CD14-positive monocyte (primary cell): ENCODE data around the gene PREX1. TPM values are rescaled to one million over a fixed set of nuclear protein-coding genes. Genes with fewer than 3 reads are reported as not detected.

Experiments used
- DNase-seq, 3 donors: peaks; one replicate each; pipeline ENCODE4 v3.0.0-alpha.2; 2011 to 2022
- H2AFZ ChIP-seq: 2 replicates; pipeline ENCODE4 v1.6.0; 2012; ENCODE audit warnings: mild to moderate bottlenecking, low read depth, low read length, inconsistent platforms; ENCODE audit not compliant: insufficient read depth, poor library complexity, severe bottlenecking
- H3K27ac ChIP-seq, 2 donors: 1 replicate in 1 of 2; 2 replicates in 1 of 2; pipeline ENCODE4 v1.5.1; 2012 to 2013; ENCODE audit warnings: low read length in 2 of 2, control low read depth in 1 of 2, inconsistent platforms in 1 of 2, low read depth in 1 of 2, mild to moderate bottlenecking in 1 of 2
- H3K27me3 ChIP-seq, 2 donors: one replicate each; pipeline versions ENCODE4 v1.6.0 to v1.6.1; 2011 to 2013; ENCODE audit warnings: low read length in 2 of 2; ENCODE audit not compliant: control insufficient read depth in 2 of 2, insufficient read depth in 2 of 2
- H3K36me3 ChIP-seq, 2 donors: replicated peaks in 1 of 2; 1 replicate in 1 of 2; 2 replicates in 1 of 2; pipeline versions ENCODE4 v1.5.1 to v1.6.1; 2012 to 2013; ENCODE audit warnings: low read length in 2 of 2, control low read depth in 1 of 2, inconsistent platforms in 1 of 2, mild to moderate bottlenecking in 1 of 2; ENCODE audit not compliant: insufficient read depth in 2 of 2, control insufficient read depth in 1 of 2
- H3K4me1 ChIP-seq, 2 donors: 1 replicate in 1 of 2; 2 replicates in 1 of 2; pipeline versions ENCODE4 v1.5.1 to v1.6.1; 2012 to 2013; ENCODE audit warnings: low read length in 2 of 2, control low read depth in 1 of 2, inconsistent platforms in 1 of 2, mild to moderate bottlenecking in 1 of 2, moderate library complexity in 1 of 2; ENCODE audit not compliant: insufficient read depth in 2 of 2, control insufficient read depth in 1 of 2
- H3K4me2 ChIP-seq: replicated peaks from 2 replicates; pipeline ENCODE3; 2012; ENCODE audit warnings: low read length, moderate library complexity, mild to moderate bottlenecking; ENCODE audit not compliant: poor library complexity, severe bottlenecking; ENCODE audit errors: extremely low read depth
- H3K4me3 ChIP-seq, 3 experiments: fragments of 200-600 bp in 1 of 3; sonication (generic) in 1 of 3; replicated peaks in 1 of 3; 1 replicate in 2 of 3; 2 replicates in 1 of 3; pipeline ENCODE4 v1.5.1; 2011 to 2013; ENCODE audit warnings: low read length in 3 of 3, mild to moderate bottlenecking in 3 of 3, control low read depth in 2 of 3, low read depth in 2 of 3, inconsistent platforms in 1 of 3, moderate library complexity in 1 of 3
- H3K79me2 ChIP-seq: 2 replicates; pipeline ENCODE4 v1.6.0; 2012; ENCODE audit warnings: mild to moderate bottlenecking, control low read depth, inconsistent platforms, low read length, moderate library complexity; ENCODE audit not compliant: insufficient read depth
- H3K9ac ChIP-seq: 2 replicates; pipeline ENCODE4 v1.6.0; 2017; ENCODE audit warnings: low read length, mild to moderate bottlenecking; ENCODE audit not compliant: insufficient read depth, poor library complexity, severe bottlenecking
- H3K9me3 ChIP-seq, 2 donors: replicated peaks in 1 of 2; 1 replicate in 1 of 2; 2 replicates in 1 of 2; pipeline versions ENCODE4 v1.5.1 to v1.6.1; 2012 to 2013; ENCODE audit warnings: low read length in 2 of 2, control low read depth in 1 of 2; ENCODE audit not compliant: control insufficient read depth in 1 of 2, insufficient read depth in 1 of 2
- H4K20me1 ChIP-seq: 2 replicates; pipeline ENCODE4 v1.6.0; 2012; ENCODE audit warnings: mild to moderate bottlenecking, low read length, control low read depth, moderate library complexity; ENCODE audit not compliant: insufficient read depth
- H3K27ac Mint-ChIP-seq, 7 donors: one replicate each; pipeline ENCODE4 v1.8.0; 2020; ENCODE audit warnings: mild to moderate bottlenecking in 7 of 7, mixed read lengths in 7 of 7, moderate library complexity in 6 of 7, inconsistent platforms in 2 of 7
- H3K27me3 Mint-ChIP-seq, 3 donors: one replicate each; pipeline ENCODE4 v1.8.0; 2021 to 2022; ENCODE audit warnings: low read depth in 3 of 3, mild to moderate bottlenecking in 3 of 3, mixed read lengths in 3 of 3, moderate library complexity in 3 of 3, inconsistent platforms in 1 of 3
- H3K36me3 Mint-ChIP-seq, 2 donors: one replicate each; pipeline ENCODE4 v1.8.0; 2020; ENCODE audit warnings: mixed read lengths in 2 of 2, inconsistent platforms in 1 of 2, mild to moderate bottlenecking in 1 of 2
- H3K4me1 Mint-ChIP-seq: one replicate; pipeline ENCODE4 v1.8.0; 2020; ENCODE audit warnings: mild to moderate bottlenecking, mixed read lengths
- H3K4me3 Mint-ChIP-seq, 2 donors: one replicate each; pipeline ENCODE4 v1.8.0; 2020; ENCODE audit warnings: mild to moderate bottlenecking in 2 of 2, mixed read lengths in 2 of 2, moderate library complexity in 1 of 2
- H3K9me3 Mint-ChIP-seq, 7 donors: one replicate each; pipeline ENCODE4 v1.8.0; 2020 to 2022; ENCODE audit warnings: mixed read lengths in 7 of 7, mild to moderate bottlenecking in 6 of 7, moderate library complexity in 6 of 7, inconsistent platforms in 2 of 7
- WGBS: methylation state at CpG from one replicate; pipeline ENCODE4 v1.1.5; 2013; ENCODE audit warnings: missing lambda C conversion rate; ENCODE audit not compliant: insufficient coverage; 5-methylcytosine and 5-hydroxymethylcytosine counted together
- intact Hi-C, 2 donors: fragments of 100-400 bp; cut with micrococcal nuclease; formaldehyde crosslinking; loops; one replicate each; pipeline versions ENCODE4 v1.15.0 to v1.15.1; 2023
- polyA plus RNA-seq, 3 donors: library from polyadenylated mRNA; depleted of rRNA in 1 of 3; unstranded in 2 of 3; stranded (reverse) in 1 of 3; fragments of 300-500 nt in 2 of 3; fragments of >200 nt in 1 of 3; fragmentation: Illumina TruSeq in 2 of 3; gene quantifications; 1 replicate in 2 of 3; 2 replicates in 1 of 3; pipeline ENCODE4 v1.2.3, GENCODE V29; 2012 to 2021
- TF ChIP-seq, protein P1 (sequence below): fragments of 200-600 bp; IDR thresholded peaks from one replicate; pipeline ENCODE4 v1.8.0; 2022; ENCODE audit warnings: antibody characterized with exemption, mild to moderate bottlenecking

PREX1 gene
- polyA plus RNA-seq, 3 donors: 24.3 to 114 (median 27.5) TPM

DNA sequence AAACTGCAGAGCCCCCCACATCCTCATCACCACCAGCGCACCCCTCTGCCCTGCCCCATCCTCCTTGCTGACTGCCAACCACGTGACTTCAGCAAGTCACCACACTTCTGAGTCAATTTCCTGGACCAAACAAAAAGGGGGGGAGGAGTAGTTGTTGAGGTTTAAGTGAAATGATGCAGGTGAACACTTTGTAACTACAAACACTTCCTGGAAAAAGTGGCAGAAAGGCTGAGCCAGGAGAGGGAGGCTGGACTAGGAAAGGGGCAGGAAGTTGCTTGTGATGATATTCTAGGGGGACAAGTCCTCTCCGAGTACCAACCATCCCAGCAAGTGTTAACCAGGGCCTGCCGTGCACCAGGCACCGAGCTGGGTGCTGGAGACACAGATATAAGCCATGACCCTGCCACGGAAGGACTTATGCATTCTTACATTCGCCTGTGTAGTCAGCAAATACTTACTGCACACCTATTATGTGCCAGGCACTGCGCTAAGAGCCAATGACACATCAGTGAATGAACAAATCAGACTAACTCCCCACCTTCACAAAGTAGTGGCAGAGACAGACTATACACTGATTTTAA is 67.3 kb downstream of the PREX1 start:
- TF ChIP-seq, protein P1, sequence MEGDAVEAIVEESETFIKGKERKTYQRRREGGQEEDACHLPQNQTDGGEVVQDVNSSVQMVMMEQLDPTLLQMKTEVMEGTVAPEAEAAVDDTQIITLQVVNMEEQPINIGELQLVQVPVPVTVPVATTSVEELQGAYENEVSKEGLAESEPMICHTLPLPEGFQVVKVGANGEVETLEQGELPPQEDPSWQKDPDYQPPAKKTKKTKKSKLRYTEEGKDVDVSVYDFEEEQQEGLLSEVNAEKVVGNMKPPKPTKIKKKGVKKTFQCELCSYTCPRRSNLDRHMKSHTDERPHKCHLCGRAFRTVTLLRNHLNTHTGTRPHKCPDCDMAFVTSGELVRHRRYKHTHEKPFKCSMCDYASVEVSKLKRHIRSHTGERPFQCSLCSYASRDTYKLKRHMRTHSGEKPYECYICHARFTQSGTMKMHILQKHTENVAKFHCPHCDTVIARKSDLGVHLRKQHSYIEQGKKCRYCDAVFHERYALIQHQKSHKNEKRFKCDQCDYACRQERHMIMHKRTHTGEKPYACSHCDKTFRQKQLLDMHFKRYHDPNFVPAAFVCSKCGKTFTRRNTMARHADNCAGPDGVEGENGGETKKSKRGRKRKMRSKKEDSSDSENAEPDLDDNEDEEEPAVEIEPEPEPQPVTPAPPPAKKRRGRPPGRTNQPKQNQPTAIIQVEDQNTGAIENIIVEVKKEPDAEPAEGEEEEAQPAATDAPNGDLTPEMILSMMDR: no peak
- Histone ChIP-seq H3K4me2 (peak overlapping the region; percentile 68), H4K20me1 (peaks cover 56% of the 10 kb centered on the region), H3K4me1 (peaks cover 93 to 100% of the 10 kb centered on the region in 2 donors), H3K9me3 (no peaks in the 10 kb centered on the region), H3K9ac (peak overlapping the region; percentile 64), H3K4me3 (peak overlapping the region in 1 of 3 experiments; percentile 52), H3K27ac (peak overlapping the region; percentile 93 to 96), H2AFZ (no peak overlapping the region), H3K79me2 (peaks cover 100% of the 10 kb centered on the region), H3K36me3 (peaks cover under 1 to 2% of the 10 kb centered on the region in 2 donors), H3K27me3 (no peaks in the 10 kb centered on the region)
- H3K9me3 Mint-ChIP-seq: peaks cover 0 to 9% (median 5%) of the 10 kb centered on the region in 7 donors
- H3K27me3 Mint-ChIP-seq: peaks cover 0 to 3% (median 0%) of the 10 kb centered on the region in 3 donors
- WGBS: 0% methylated on average over 3 of the region's 8 CpGs
- intact Hi-C loops: loop anchor here in 1 of 2 donors (2.0 kb wide), 1 partner anchor 16 kb away; no protein-coding TSS in a partner anchor
- H3K27ac Mint-ChIP-seq: peak overlapping the region; percentile 93 to 99 (median 98)
- peak; percentile 73 to 86 (median 81) for DNase-seq
- H3K36me3 Mint-ChIP-seq: peaks cover 27 to 40% of the 10 kb centered on the region in 2 donors
- peaks cover 100% of the 10 kb centered on the region for H3K4me1 Mint-ChIP-seq
- peak overlapping the region; percentile 54 to 81 for H3K4me3 Mint-ChIP-seq

DNA sequence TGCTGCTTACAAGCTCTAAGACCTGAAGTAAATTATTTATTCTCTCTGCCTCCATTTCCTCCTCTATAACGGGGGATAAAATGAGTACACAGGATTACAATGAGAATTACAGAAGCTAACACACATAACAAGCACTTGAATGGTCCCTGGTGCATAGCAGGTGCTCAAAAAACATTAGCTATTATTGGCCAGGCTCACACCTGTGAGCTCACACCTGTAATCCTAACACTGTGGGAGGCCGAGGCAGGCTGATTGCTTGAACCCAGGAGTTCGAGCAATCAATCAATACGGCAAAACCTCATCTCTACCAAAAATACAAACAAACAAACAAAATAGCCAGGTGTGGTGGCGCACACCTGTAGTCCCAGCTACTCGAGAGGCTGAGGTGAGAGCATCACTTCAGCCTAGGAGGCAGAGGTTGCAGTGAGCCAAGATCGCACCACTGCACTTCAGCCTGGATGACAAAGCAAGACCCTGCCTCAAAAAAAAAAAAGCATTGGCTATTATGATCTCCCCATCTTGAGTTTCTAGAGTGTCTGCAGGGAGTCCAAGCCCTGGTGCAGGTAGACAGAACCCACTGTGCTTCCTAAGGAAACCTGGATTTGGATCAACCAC is 68.1 kb downstream of the PREX1 start:
- Mint-ChIP-seq H3K27ac (peak overlapping the region; percentile 93 to 99 (median 98)), H3K4me3 (peak overlapping the region; percentile 45 to 81), H3K27me3 (peaks cover 0 to 3% (median 0%) of the 10 kb centered on the region in 3 donors), H3K9me3 (peaks cover 0 to 9% (median 5%) of the 10 kb centered on the region in 7 donors), H3K36me3 (peaks cover 32 to 40% of the 10 kb centered on the region in 2 donors), H3K4me1 (peaks cover 100% of the 10 kb centered on the region)
- H4K20me1 ChIP-seq: peaks cover 56% of the 10 kb centered on the region
- no peak for DNase-seq
- WGBS: 84% methylated on average over 6 of the region's 7 CpGs
- no peaks in the 10 kb centered on the region for H3K9me3 ChIP-seq
- H3K4me3 ChIP-seq: peak overlapping the region in 1 of 3 experiments; percentile 52
- no peaks in the 10 kb centered on the region for H3K27me3 ChIP-seq
- intact Hi-C loops: loop anchor here (2.0 to 5.0 kb wide), 2 partner anchors 17 to 37 kb away; no protein-coding TSS in a partner anchor
- H2AFZ ChIP-seq: no peak overlapping the region
- H3K4me1 ChIP-seq: peaks cover 92 to 100% of the 10 kb centered on the region in 2 donors
- TF ChIP-seq, protein P1: no peak
- peak overlapping the region; percentile 68 for H3K4me2 ChIP-seq
- no peak overlapping the region for H3K9ac ChIP-seq
- H3K36me3 ChIP-seq: peaks cover 2 to 8% of the 10 kb centered on the region in 2 donors
- H3K27ac ChIP-seq: peak overlapping the region; percentile 93 to 96
- H3K79me2 ChIP-seq: peaks cover 100% of the 10 kb centered on the region
